HG02970 (cell line): ENCODE results near the gene PYGM.

ENCODE experiments used
- ATAC-seq: cut with Tn5 transposase; IDR thresholded peaks from one replicate; pipeline ENCODE4 v1.9.1; 2021; ENCODE audit warnings: mild to moderate bottlenecking, moderate library complexity, moderate number of reproducible peaks; ENCODE audit not compliant: unreplicated experiment, low FRiP score

The PYGM gene

GRCh38 chr11:64759722-64760719 is at the start of gene PYGM:
Gene PYGM, minus strand, starts transcription at chr11:64759974. Its CDS starts 76 bp downstream, at chr11:64759898.
- ATAC-seq, result no peak

- no peak for ATAC-seq
Measured at GRCh38 chr11:64805481-64805880, 45.7 kb upstream of the PYGM start.

GRCh38 chr11:64804346-64805210 is 44.8 kb upstream of the PYGM start:
- no peak for ATAC-seq

GRCh38 chr11:64803846-64804345 is 44.1 kb upstream of the PYGM start:
- ATAC-seq, result no peak

- peak; percentile 64 for ATAC-seq
Measured at GRCh38 chr11:64803158-64803845, 43.5 kb upstream of the PYGM start, which contains the start of gene MAP4K2. Gene MAP4K2, minus strand, starts transcription at chr11:64803214. Its CDS starts 65 bp downstream, at chr11:64803149.

GRCh38 chr11:64802370-64803157 is 42.8 kb upstream of the PYGM start:
- peak; percentile 29 for ATAC-seq

- no peak for ATAC-seq
Measured at GRCh38 chr11:64801561-64802369, 42.0 kb upstream of the PYGM start.

- ATAC-seq, result no peak
Measured at GRCh38 chr11:64801158-64801464, 41.3 kb upstream of the PYGM start.

GRCh38 chr11:64800303-64801157 is 40.8 kb upstream of the PYGM start:
- no peak for ATAC-seq

- ATAC-seq, result no peak
Measured at GRCh38 chr11:64799623-64800302, 40.0 kb upstream of the PYGM start.

GRCh38 chr11:64799256-64799622 is 39.5 kb upstream of the PYGM start:
- ATAC-seq, result no peak

- no peak for ATAC-seq
Measured at GRCh38 chr11:64796757-64797541, 37.2 kb upstream of the PYGM start.

- no peak for ATAC-seq
Measured at GRCh38 chr11:64796047-64796756, 36.4 kb upstream of the PYGM start.

GRCh38 chr11:64794526-64794925 is 34.8 kb upstream of the PYGM start:
- no peak for ATAC-seq

GRCh38 chr11:64793271-64794160 is 33.7 kb upstream of the PYGM start:
- no peak for ATAC-seq
